Epithelial cell of esophagus (primary cell): ENCODE results near the gene PIM3.
A peak's percentile ranks its signal among the peaks of the same experiment; 100 is the strongest.

Experiments
- DNase-seq: peaks from one replicate; pipeline ENCODE4 v3.0.0; 2010; ENCODE audit warnings: low read depth
- H3K4me3 ChIP-seq: 2 replicates; pipeline ENCODE4 v1.5.1; 2011; ENCODE audit warnings: mild to moderate bottlenecking, low read length, control low read depth
- CTCF ChIP-seq: IDR thresholded peaks from 2 replicates; pipeline ENCODE4 v1.5.1; 2011; ENCODE audit warnings: low read depth, mild to moderate bottlenecking, low read length, control low read depth, inconsistent platforms; ENCODE audit not compliant: insufficient read depth; ENCODE audit errors: missing control alignments

Gene PIM3

DNA sequence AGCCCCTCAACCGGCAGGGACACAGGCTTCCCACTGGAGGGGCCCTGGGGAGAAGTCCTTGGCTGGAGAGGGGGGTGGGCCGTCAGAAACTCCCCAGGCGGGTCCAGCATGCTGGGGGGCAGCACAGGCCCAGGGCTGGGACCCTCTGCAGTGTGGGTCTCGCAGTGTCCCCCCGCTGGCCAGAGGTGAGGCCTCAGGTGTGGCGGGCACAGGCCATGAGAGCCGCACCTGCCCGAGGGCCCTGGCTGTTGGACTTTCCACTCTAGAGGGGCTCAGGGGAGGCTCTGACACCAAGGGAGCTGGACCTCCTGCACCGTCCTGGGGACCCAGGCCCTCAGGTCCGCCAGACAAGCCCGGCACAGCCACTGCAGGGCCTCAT lies 10.7 kb upstream of the PIM3 start:
- no peak for DNase-seq
- no peak for TF ChIP-seq CTCF
- H3K4me3 ChIP-seq = no peak overlapping the region

DNA sequence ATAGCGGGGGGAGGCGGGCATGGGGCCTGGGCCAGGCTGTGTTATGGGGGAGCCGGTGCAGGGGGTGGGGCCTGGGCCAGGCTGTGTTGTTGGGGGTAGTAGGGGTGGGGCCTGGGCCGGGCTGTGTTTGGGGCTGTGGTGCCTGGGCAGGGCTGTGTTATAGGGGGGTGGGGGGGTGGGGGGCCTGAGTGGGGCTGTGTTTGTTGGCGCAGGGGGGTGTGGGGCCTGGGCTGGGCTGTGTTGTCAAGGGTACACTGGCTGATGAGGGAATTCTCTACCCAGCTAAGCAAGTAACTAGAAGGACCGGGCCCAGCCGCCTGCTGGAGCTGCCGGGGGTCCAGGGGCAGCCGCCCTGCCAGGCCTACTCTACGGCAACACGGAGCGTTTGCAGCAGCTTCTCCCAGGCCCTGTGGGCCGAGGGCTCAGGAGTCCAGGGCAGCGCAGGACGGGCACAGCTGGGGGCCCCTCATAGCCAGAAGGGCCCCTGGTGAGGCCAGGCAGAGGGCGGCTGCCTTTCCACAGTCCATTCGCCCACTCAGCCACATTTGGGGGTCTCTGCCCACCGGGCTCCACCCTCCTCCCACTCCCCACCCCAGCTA lies 10.1 kb upstream of the PIM3 start:
- TF ChIP-seq CTCF = no peak
- DNase-seq = no peak
- no peak overlapping the region for H3K4me3 ChIP-seq

- no peak for TF ChIP-seq CTCF
- peak; percentile 93 for DNase-seq
- H3K4me3 ChIP-seq = no peak overlapping the region
Measured at GRCh38 chr22:49951000-49951677, 9.4 kb upstream of the PIM3 start.

DNA sequence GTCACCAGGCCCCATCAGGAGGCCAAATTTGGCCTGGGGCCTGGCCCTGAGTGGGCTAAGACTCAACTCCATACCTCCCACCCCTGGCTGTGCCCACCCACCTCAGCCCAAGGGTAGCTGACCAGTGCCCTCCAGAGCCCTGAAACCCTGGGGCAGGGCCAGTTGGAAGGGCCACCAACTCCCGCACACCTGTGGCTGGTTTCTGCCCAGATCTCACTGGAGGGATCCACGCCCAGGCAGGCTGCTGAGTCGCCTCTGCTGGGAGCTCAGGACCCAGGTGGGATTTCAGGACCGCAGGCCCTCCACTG lies 8.9 kb upstream of the PIM3 start:
- DNase-seq = no peak
- no peak for TF ChIP-seq CTCF
- no peak overlapping the region for H3K4me3 ChIP-seq

DNA sequence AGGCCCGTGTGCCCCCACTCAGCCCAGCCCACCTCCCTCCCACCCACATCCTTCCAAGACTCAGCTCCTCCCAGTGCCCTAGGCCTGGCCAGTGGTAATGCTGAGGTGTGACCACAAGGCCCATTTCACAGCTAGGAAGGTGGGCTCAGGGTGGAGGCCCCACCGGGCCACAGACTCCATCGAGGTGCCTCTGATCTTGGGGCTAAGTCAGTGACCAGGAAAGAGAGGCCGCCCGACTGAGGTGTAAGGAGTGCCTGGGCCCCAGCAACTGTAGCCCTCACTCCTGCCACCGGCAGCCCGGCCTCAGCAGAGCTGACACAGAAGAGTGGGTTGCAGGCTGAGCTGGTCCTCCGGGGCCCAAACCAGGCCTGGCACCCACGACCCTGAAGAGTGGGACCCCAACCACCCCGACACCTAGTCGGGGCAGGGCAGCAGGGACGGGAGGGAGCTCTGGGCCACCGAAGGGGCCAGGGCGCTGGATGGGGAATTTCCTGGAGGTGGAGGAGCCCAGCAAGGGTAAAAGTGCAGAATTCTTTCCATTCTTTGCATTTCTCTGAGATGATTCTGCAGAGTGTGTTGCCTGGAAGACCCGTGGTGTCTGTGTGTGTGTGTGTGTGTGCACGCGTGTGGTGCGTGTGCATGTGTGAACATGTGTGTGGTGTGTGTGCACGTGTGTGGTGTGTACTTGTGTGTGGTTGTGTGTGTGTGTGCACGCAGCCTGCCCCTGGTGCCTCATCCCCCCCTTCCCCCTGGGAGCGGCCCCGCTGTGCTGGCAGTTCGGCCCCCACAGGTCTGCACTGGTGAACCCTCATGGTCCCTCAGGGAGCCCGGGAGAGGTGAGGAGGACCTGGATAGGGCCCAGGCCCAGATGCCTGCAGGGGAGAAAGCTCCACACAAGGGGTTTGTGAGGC lies 8.3 kb upstream of the PIM3 start:
- DNase-seq = peak; percentile 58
- H3K4me3 ChIP-seq = no peak overlapping the region
- no peak for TF ChIP-seq CTCF

DNA sequence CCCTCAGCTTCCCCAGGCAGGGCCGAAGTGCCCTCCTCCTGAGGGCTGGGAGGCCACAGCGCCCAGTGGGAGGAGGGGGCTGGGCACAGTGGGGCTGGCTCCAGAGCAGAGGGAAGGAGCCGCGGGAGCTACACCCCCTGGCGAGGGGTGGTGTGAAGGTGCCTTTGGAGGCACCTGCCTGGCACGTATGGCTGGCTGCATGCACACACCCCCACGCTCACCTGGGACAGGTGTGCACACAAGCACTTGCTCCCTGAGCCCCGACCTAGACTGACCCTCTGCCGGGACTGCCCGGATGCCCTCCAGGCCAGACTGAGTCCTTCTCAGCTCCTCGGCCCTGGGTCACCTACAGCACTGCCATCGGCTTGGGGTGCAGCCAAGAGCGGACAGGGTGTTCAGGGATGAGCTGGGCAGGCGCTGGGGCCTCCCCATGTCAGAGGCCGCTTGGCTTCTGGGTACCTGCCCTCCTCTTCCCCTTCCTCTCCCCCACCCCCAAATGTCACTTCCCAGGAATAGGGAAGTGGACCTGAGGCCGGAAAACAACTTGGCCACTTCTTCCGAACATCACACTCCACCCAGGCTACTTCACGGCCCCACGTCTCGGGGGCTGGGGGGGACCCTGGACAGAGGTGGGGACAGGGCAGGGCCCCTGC lies 7.4 kb upstream of the PIM3 start:
- no peak overlapping the region for H3K4me3 ChIP-seq
- no peak for DNase-seq
- TF ChIP-seq CTCF = no peak
